Panc1 (cell line): Measurements from ENCODE around the gene KCNJ5.

Experiments
- POLR2AphosphoS5 ChIP-seq: IDR thresholded peaks from 2 replicates; pipeline ENCODE4 v1.6.1; 2012; ENCODE audit warnings: mild to moderate bottlenecking, low read depth, low read length, moderate library complexity
- SIN3A ChIP-seq: IDR thresholded peaks from 2 replicates; pipeline ENCODE4 v1.6.1; 2012; ENCODE audit warnings: low read depth, mild to moderate bottlenecking, low read length, moderate library complexity, borderline replicate concordance; ENCODE audit not compliant: insufficient read depth
- TF ChIP-seq, protein P1 (sequence below): fragments of 450-650 bp; IDR thresholded peaks from 2 replicates; pipeline ENCODE4 v1.5.1; 2017; ENCODE audit warnings: mild to moderate bottlenecking

DNA sequence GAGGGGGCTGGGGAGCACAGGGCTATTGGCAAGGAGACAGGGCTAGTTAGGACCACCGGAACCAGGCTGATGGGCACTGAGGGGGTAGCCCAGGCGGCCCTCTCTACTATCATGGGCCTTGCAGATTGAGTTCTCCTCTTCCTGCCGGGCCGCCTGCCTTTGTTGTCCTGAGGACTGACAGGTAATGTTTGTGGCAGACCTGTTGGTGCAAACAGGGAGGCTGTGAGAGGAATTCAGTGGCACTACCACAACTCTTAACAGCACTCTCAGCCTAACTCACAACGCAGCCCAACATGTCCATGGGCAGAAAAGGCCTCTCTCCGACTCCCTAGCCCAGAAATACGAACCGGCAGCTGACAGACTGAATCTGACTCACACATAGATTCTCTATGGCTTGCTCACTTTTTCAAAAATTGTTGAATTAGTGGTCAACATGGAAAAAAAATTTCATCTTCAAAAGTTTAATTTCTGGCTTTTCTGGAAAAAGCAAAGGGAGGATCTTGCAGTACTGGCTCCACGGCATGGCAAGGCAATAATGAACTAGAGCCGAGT lies 11.4 kb downstream of the KCNJ5 start:
- TF ChIP-seq, protein P1, sequence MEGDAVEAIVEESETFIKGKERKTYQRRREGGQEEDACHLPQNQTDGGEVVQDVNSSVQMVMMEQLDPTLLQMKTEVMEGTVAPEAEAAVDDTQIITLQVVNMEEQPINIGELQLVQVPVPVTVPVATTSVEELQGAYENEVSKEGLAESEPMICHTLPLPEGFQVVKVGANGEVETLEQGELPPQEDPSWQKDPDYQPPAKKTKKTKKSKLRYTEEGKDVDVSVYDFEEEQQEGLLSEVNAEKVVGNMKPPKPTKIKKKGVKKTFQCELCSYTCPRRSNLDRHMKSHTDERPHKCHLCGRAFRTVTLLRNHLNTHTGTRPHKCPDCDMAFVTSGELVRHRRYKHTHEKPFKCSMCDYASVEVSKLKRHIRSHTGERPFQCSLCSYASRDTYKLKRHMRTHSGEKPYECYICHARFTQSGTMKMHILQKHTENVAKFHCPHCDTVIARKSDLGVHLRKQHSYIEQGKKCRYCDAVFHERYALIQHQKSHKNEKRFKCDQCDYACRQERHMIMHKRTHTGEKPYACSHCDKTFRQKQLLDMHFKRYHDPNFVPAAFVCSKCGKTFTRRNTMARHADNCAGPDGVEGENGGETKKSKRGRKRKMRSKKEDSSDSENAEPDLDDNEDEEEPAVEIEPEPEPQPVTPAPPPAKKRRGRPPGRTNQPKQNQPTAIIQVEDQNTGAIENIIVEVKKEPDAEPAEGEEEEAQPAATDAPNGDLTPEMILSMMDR, result no peak
- TF ChIP-seq POLR2AphosphoS5, result no peak
- no peak for TF ChIP-seq SIN3A
